H1 (cell line): ENCODE results near the gene DERL2. TPM values are rescaled to one million over a fixed set of nuclear protein-coding genes. Genes with fewer than 3 reads are reported as not detected.

Source experiments
- BCL11A ChIP-seq, 2 experiments: IDR thresholded peaks; one replicate each; pipeline ENCODE4 v1.6.1; 2011; ENCODE audit warnings: low read depth in 2 of 2, low read length in 2 of 2, mild to moderate bottlenecking in 2 of 2
- CEBPB ChIP-seq: IDR thresholded peaks from 2 replicates; pipeline ENCODE4 v1.6.1; 2012; ENCODE audit warnings: low read depth, low read length
- EP300 ChIP-seq, 2 experiments: IDR thresholded peaks; 1 replicate in 1 of 2; 2 replicates in 1 of 2; pipeline ENCODE4 v1.6.1; 2011 to 2012; ENCODE audit warnings: low read depth in 2 of 2, low read length in 2 of 2, mild to moderate bottlenecking in 2 of 2, borderline replicate concordance in 1 of 2, inconsistent platforms in 1 of 2, moderate library complexity in 1 of 2
- polyA plus RNA-seq, 7 experiments: library from polyadenylated mRNA; depleted of rRNA in 3 of 7; stranded (reverse) in 5 of 7; unstranded in 2 of 7; fragments of >200 nt in 5 of 7; fragments of 200-250 nt in 2 of 7; gene quantifications; 1 replicate in 5 of 7; 2 replicates in 1 of 7; 4 replicates in 1 of 7; pipeline versions ENCODE4 v1.2.1 to v1.2.3, GENCODE V29; 2011 to 2013; ENCODE audit warnings: missing spikeins in 2 of 7, mixed read lengths in 2 of 7
- total RNA-seq: library from RNA; stranded (reverse); fragmentation: NEBNext Ultra II Directional; extraction: Animal tissue kit (Norgen Biotek cat#: 25700); gene quantifications from 2 replicates; pipeline ENCODE4 v1.2.1, GENCODE V29; 2021
- TF ChIP-seq, protein P1 (sequence below), 3 experiments: IDR thresholded peaks; 1 replicate in 2 of 3; 2 replicates in 1 of 3; pipeline versions ENCODE4 v1.5.1 to v1.6.1; 2011; ENCODE audit warnings: low read length in 3 of 3, mild to moderate bottlenecking in 3 of 3, inconsistent platforms in 2 of 3, low read depth in 1 of 3, moderate library complexity in 1 of 3; ENCODE audit not compliant: insufficient read depth in 1 of 3; ENCODE audit errors: control extremely low read depth in 1 of 3

Gene DERL2
- total and polyA plus RNA-seq, 2 of the 8 experiments (the other 6 are each of a cell fraction or from before 2014, with no cell fraction given) = 55.3 to 58.4 TPM

DNA sequence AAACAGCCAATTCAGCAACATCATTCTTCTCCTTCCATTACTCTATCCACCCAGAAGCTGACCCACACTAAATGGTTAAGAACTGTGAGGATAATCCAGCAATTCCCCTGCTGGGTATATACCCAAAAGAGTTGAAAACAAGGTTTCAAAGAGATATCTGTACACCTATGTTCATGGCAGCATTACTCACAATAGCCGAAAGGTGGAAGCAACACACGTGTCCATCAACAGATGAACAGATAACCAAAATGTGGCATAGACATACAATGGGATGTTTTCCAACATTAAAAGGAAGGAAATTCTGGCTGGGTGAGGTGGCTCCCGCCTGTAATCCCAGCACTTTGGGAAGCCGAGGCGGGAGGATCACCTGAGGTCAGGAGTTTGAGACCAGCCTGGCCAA lies 20.3 kb upstream of the DERL2 start (continued):
- no peak for TF ChIP-seq CEBPB
- TF ChIP-seq EP300 (IDR thresholded peaks at IDR 0.05; ENCODE audit: borderline replicate concordance in 1 of 2, low read depth in 2 of 2, low read length in 2 of 2) = no peak
- no peak for TF ChIP-seq BCL11A (IDR thresholded peaks at IDR 0.05; ENCODE audit: low read depth in 2 of 2, low read length in 2 of 2)
- TF ChIP-seq, protein P1, sequence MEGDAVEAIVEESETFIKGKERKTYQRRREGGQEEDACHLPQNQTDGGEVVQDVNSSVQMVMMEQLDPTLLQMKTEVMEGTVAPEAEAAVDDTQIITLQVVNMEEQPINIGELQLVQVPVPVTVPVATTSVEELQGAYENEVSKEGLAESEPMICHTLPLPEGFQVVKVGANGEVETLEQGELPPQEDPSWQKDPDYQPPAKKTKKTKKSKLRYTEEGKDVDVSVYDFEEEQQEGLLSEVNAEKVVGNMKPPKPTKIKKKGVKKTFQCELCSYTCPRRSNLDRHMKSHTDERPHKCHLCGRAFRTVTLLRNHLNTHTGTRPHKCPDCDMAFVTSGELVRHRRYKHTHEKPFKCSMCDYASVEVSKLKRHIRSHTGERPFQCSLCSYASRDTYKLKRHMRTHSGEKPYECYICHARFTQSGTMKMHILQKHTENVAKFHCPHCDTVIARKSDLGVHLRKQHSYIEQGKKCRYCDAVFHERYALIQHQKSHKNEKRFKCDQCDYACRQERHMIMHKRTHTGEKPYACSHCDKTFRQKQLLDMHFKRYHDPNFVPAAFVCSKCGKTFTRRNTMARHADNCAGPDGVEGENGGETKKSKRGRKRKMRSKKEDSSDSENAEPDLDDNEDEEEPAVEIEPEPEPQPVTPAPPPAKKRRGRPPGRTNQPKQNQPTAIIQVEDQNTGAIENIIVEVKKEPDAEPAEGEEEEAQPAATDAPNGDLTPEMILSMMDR (IDR thresholded peaks at IDR 0.05; ENCODE audit: control extremely low read depth in 1 of 3, insufficient read depth in 1 of 3, low read depth in 1 of 3, low read length in 3 of 3) = no peak
- TF ChIP-seq, all 59 proteins: peak for 0
